OCI-LY7 (cell line): Measurements from ENCODE around the gene SPOCK1. TPM values are rescaled to one million over a fixed set of nuclear protein-coding genes. Genes with fewer than 3 reads are reported as not detected.

ENCODE experiments used
- BruUV-seq: library from RNA; stranded (reverse); fragments of 400-500 nt; replicated peaks from 2 replicates; lab custom pipeline; 2021; lab: Mats Ljungman, UMichigan
- CTCF ChIA-PET: fragments of 300-600 bp; sonication (Branson Sonifier 250); formaldehyde crosslinking; loops from one replicate; lab custom pipeline; 2022; ENCODE audit warnings: antibody characterized with exemption; ENCODE audit not compliant: unreplicated experiment; lab: Charles Lee
- POLR2A ChIA-PET: fragments of 300-600 bp; sonication (Branson Sonifier 250); formaldehyde crosslinking; loops from one replicate; lab custom pipeline; 2022; ENCODE audit warnings: antibody characterized with exemption; lab: Charles Lee
- DNase-seq: peaks from one replicate; pipeline ENCODE4 v3.0.0-alpha.2; 2015; ENCODE audit warnings: low spot score
- H2AFZ ChIP-seq: fragments of 200-600 bp; sonication (generic), shearing (Covaris generic); 2 replicates; pipeline ENCODE4 v1.6.1; 2014; ENCODE audit warnings: mild to moderate bottlenecking, antibody characterized with exemption, low read length, moderate library complexity
- H3K27ac ChIP-seq: fragments of 200-600 bp; sonication (generic); 2 replicates; pipeline ENCODE4 v1.5.1; 2014; ENCODE audit warnings: mixed run types, low read depth, mild to moderate bottlenecking, moderate library complexity, low read length, inconsistent platforms; ENCODE audit not compliant: poor library complexity, severe bottlenecking
- H3K36me3 ChIP-seq: fragments of 200-600 bp; sonication (generic); 2 replicates; pipeline ENCODE4 v1.6.1; 2014; ENCODE audit warnings: mild to moderate bottlenecking, antibody characterized with exemption, low read length, moderate library complexity, mixed read lengths; ENCODE audit not compliant: insufficient read depth
- H3K4me1 ChIP-seq: fragments of 200-600 bp; sonication (generic); 2 replicates; pipeline ENCODE4 v1.5.1; 2014; ENCODE audit warnings: mild to moderate bottlenecking, low read length; ENCODE audit not compliant: insufficient read depth, poor library complexity, severe bottlenecking
- H3K4me2 ChIP-seq: fragments of 200-600 bp; sonication (generic); 2 replicates; pipeline ENCODE4 v1.6.1; 2014; ENCODE audit warnings: mild to moderate bottlenecking, low read length
- H3K4me3 ChIP-seq: fragments of 200-600 bp; sonication (generic); 2 replicates; pipeline ENCODE4 v1.5.1; 2014; ENCODE audit warnings: mild to moderate bottlenecking, low read depth, low read length; ENCODE audit not compliant: poor library complexity, severe bottlenecking
- H3K79me2 ChIP-seq: fragments of 200-600 bp; sonication (generic); 2 replicates; pipeline ENCODE4 v1.6.1; 2016; ENCODE audit warnings: low read depth, mild to moderate bottlenecking, low read length, moderate library complexity, mixed read lengths; ENCODE audit not compliant: insufficient read depth
- H3K9me2 ChIP-seq: fragments of 200-600 bp; sonication (generic); 2 replicates; pipeline ENCODE4 v1.6.1; 2016; ENCODE audit warnings: mild to moderate bottlenecking, low read length, mixed read lengths; ENCODE audit not compliant: insufficient read depth
- H3K9me3 ChIP-seq: fragments of 200-600 bp; sonication (generic); 2 replicates; pipeline ENCODE4 v1.6.1; 2014; ENCODE audit warnings: mild to moderate bottlenecking, mixed run types, low read length, mixed read lengths
- H4K20me1 ChIP-seq: fragments of 200-600 bp; sonication (generic); 2 replicates; pipeline ENCODE4 v1.6.1; 2014; ENCODE audit warnings: mild to moderate bottlenecking, antibody characterized with exemption, low read length, moderate library complexity, mixed read lengths; ENCODE audit not compliant: insufficient read depth
- CTCF ChIP-seq: fragments of 200-600 bp; sonication (generic); conservative IDR thresholded peaks from 2 replicates; pipeline ENCODE4 v1.5.1; 2014; ENCODE audit warnings: mild to moderate bottlenecking, antibody characterized with exemption, low read length, moderate library complexity, mixed read lengths
- EZH2phosphoT487 ChIP-seq: fragments of 200-600 bp; sonication (generic); IDR thresholded peaks from 2 replicates; pipeline ENCODE4 v1.6.1; 2018; ENCODE audit warnings: low read depth, borderline replicate concordance, mild to moderate bottlenecking, mixed run types, antibody characterized with exemption, low read length, moderate library complexity, mixed read lengths
- intact Hi-C: fragments of 100-400 bp; cut with micrococcal nuclease; formaldehyde crosslinking; loops from one replicate; pipeline ENCODE4 v1.10.0; 2022; ENCODE audit not compliant: unreplicated experiment
- total RNA-seq, 2 experiments: library from RNA; depleted of rRNA in 1 of 2; stranded (reverse); fragments of >200 nt in 1 of 2; shearing (Covaris generic) in 1 of 2; gene quantifications; 2 replicates each; pipeline ENCODE4 v1.2.3, GENCODE V29; 2014 to 2022

The SPOCK1 gene
- total RNA-seq, 2 experiments from 2014 or later = 0.29 to 1.5 TPM

- no peaks in the 10 kb centered on the region for H3K79me2 ChIP-seq
- H3K4me1 ChIP-seq = no peaks in the 10 kb centered on the region
- no peaks in the 10 kb centered on the region for H4K20me1 ChIP-seq
- intact Hi-C loops = no loop called here
- no peak overlapping the region for H3K27ac ChIP-seq
- ChIA-PET CTCF (no interaction called here), POLR2A (interaction anchor here (0.7 to 1.1 kb wide), 3 partner anchors 15 to 47 kb away, joined by 3 to 4 read pairs (median 4); no protein-coding TSS in a partner anchor)
- no peaks in the 10 kb centered on the region for H3K9me3 ChIP-seq
- no TSS peak for BruUV-seq
- no peaks in the 10 kb centered on the region for H3K36me3 ChIP-seq
- H3K9me2 ChIP-seq = no peaks in the 10 kb centered on the region
- H3K4me3 ChIP-seq = no peak overlapping the region
- no peak for TF ChIP-seq EZH2phosphoT487
- no peak for DNase-seq
- no peak overlapping the region for H3K4me2 ChIP-seq
- H2AFZ ChIP-seq = no peak overlapping the region
These were observed 353.4 kb downstream of the SPOCK1 start for GRCh38 chr5:137145721-137146120.

- ChIA-PET CTCF (no interaction called here), POLR2A (interaction anchor here (0.7 to 1.1 kb wide), 2 partner anchors 48 to 143 kb away, joined by 4 read pairs; no protein-coding TSS in a partner anchor)
- no peak for DNase-seq
- no peaks in the 10 kb centered on the region for H3K4me1 ChIP-seq
- no peak for TF ChIP-seq CTCF
- TF ChIP-seq EZH2phosphoT487 = no peak
- H3K36me3 ChIP-seq = no peaks in the 10 kb centered on the region
- H3K9me2 ChIP-seq = no peaks in the 10 kb centered on the region
- no peak overlapping the region for H3K4me3 ChIP-seq
- no peak overlapping the region for H3K27ac ChIP-seq
- no peak overlapping the region for H2AFZ ChIP-seq
- no peaks in the 10 kb centered on the region for H3K79me2 ChIP-seq
- no peak overlapping the region for H3K4me2 ChIP-seq
- intact Hi-C loops = no loop called here
- no peaks in the 10 kb centered on the region for H3K9me3 ChIP-seq
- no peaks in the 10 kb centered on the region for H4K20me1 ChIP-seq
- BruUV-seq = no TSS peak
These were observed 354.5 kb downstream of the SPOCK1 start for GRCh38 chr5:137144656-137145055.

GRCh38 chr5:137142764-137143605 is 356.1 kb downstream of the SPOCK1 start:
- H3K4me3 ChIP-seq = no peak overlapping the region
- no peaks in the 10 kb centered on the region for H3K9me3 ChIP-seq
- no peaks in the 10 kb centered on the region for H3K9me2 ChIP-seq
- no TSS peak for BruUV-seq
- H3K4me2 ChIP-seq = no peak overlapping the region
- H2AFZ ChIP-seq = no peak overlapping the region; the same call in 1 of the 2 replicates
- no peaks in the 10 kb centered on the region for H3K36me3 ChIP-seq
- ChIA-PET POLR2A (interaction anchor here (0.6 to 1.7 kb wide), 6 partner anchors 9 to 240 kb away, joined by 3 to 6 read pairs (median 4); no protein-coding TSS in a partner anchor), CTCF (no interaction called here)
- no peaks in the 10 kb centered on the region for H4K20me1 ChIP-seq
- H3K4me1 ChIP-seq = no peaks in the 10 kb centered on the region
- TF ChIP-seq EZH2phosphoT487 (no peak), CTCF (no peak)
- DNase-seq = no peak
- intact Hi-C loops = no loop called here
- H3K79me2 ChIP-seq = no peaks in the 10 kb centered on the region
- H3K27ac ChIP-seq = no peak overlapping the region
